Stimulated activated CD8-positive, alpha-beta memory T cell treated with anti-CD3 and anti-CD28 coated beads, Interleukin-15, amount 100 ng/mL, for 48 hours (primary cell): ENCODE results near the gene IPPK.
"Not testable (repeated sequence)": the region's sequence is repeated elsewhere in the genome, so short reads cannot be mapped to it uniquely, and the experiment has no call there.

Experiments used
- DNase-seq, 2 donors: peaks; one replicate each; pipeline ENCODE4 v3.0.0-alpha.2; 2020; ENCODE audit warnings: low read depth in 2 of 2

The IPPK gene

DNA sequence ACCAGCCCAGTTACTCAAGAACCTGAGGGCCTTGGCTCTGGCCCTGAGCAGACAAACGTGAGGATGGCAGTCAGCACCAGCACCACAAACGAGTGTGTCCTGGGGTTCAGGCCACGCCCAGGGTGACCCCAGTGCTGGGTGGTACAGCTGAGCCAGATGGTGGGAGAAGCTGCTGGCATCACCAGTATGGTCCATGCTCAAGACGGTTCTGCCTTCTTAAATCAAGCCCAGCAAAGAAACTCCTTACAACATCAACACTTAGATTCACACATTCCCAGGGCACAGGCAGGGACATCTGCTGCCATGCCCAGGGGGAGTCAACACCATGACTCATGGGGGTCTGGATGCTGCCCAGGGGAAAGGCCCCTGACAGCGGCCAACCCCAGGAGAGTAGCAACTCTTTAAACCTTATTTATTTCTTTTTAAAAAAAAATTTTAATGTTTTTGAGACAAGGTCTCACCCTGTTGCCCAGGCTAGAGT lies 31.3 kb downstream of the IPPK start:
- DNase-seq, result no peak

DNA sequence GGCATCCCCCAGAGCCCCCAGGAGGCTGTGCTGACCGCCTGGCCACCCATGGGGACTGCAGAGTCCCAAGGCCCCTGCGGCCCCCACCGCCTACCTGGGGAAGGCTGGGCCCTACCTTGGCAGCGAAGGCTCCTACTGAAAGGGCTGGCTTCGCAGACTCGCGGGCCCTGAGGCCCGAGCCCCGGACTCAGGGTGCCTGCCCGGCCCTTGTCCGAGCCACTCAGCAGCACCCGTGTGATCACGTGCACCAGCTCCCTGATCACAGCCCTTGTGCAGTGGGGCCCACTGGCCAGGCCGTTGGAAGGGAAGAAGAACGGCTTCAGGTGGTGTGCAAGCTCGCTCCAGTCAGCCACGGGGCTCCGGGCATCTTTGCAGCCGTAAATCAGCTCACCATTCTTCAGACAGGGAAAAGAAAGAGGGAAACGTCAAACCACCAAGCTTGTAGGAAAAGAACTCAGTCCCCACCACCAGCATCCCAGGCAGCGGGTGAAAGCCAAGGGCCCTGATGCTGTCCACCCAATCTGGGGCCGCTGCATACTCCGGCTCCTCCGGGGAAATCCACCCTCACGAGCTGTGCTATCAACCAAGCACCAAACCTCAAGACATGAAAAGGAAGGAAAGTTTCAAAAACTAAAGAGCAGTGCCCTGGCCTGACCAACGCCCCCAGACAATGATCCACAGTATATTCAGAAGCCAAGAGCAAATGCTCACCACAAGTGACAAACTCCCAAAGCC lies 31.9 kb downstream of the IPPK start:
- DNase-seq, result no peak

DNA sequence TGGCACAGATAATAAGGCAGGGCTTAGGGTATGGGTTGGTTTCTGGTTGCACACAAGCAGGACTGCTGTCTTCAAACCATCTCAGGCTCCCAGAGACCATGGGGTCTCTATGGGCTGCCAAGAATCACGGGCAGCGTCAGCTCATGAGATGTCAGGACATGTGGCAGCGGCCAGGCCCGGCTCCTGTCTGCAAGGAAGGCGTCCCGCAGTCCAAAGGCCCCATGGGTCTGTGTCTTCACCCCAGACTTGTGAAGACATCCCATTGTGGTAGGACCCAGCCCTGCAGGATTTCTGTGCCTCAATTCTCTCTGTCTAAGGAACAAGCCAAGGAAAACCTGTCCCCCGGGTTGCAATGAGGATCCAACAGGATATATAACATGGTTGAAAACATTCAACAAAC lies 32.6 kb downstream of the IPPK start:
- DNase-seq, result no peak

DNA sequence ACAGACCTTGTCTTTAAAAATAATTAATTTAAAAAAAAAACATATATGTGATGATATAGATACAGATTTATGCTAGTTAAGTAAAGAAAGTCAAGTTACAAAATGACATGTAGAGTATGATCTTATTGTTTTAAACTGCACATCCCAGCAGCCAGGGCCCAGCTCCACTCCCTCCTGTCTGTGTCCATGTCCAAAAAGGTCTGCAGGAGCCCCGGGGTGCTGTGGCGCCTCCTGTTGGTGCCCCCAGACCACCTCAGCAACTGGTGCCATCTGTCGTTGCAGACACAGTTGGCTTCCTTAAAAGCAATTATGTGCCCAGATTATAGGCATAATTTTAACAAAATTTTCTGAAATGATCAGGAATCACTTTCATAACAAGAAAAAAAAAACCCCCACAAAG lies 33.3 kb downstream of the IPPK start:
- DNase-seq, result no peak

DNA sequence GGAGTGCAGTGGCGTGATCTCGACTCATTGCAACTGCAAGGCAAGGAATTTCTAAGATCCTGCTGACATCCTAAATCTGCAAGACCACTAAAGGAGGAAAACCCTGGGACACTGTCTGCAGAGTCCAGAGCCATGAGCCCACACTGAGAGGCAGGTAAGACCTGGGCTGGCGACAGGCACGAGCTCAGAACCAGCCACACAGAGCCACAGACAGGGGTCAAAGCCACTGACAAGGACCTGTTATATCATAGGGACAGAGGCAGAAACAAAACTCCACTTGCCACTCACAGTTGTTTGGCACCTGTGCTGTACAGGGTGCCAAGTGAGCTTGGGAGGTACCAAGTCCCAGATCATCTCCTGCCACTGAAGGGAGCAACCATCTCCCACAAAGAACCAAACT lies 34.2 kb downstream of the IPPK start:
- DNase-seq, result no peak

DNA sequence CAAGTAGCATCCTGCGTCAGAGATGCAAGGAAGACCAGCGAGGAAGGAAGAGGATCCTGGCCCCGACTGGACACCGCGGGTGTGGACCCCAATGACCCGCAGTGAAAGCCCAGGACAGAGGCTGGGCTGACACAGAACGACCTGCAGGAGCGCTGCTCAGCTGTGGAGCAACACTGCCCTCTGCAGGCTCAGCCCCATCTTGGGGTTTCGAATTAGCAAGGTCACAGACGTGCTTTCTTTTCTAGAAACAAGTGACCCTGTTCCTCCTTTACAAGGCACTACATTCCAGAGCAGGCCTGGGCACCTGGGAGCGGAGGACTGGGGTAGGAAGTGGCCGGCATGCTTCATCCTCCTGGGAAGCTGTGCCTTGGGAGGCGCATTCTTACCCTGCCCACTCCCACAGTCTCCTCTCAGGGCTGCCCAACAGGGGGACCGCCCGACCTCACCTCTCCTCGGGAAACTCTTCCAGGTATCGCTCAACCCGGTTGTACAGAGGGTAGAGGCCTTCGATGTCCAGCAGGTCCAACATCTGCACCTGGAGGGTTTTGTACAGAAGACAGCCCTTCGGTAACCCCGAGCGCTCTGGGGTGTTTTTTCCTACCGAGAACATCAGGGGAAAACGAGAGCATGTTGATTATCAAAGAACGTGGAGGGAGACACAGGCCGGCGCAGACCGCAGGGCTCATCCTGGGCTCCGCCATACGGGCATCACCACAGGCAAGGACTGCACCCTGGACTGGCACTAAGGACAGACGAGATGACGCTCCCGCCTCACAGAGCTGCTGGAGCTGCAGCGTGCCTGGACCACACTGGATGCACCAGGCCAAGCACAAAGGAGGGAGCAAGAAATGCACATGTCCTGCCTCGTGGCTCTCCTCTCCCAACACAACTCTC lies 35.0 kb downstream of the IPPK start:
- DNase-seq, result peak; percentile 37 to 45

DNA sequence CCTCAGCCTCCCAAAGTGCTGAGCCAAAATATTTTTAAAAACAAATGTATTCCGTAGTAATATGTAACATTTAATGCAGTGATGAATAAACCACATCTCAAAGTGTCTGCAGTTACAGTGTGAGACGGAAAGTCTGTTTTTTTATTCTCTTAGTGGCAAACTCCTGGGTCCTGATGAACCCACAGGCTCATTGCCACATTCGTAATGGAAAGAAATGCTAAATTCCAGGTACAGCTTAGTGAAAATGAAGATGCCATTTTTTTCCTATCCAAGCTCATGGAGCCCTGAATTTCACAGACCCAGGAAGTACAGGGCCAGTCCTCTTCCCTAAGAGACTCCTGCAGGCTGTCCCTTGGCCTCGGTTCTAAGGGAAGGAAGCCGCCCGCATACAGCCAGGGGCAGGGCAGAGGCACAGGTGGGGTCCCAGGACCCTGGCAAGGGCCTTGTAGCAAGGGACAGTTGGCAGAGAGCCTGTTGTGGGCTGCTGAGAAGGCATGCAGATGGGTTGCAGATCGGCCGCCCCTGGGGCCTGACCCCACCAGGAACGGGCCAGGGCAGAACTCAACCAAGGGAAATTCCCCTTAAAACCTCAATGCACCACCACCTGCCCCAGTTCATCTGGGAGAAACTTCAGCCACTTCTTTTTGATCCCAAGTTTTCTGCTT lies 36.2 kb downstream of the IPPK start:
- DNase-seq, result no peak

DNA sequence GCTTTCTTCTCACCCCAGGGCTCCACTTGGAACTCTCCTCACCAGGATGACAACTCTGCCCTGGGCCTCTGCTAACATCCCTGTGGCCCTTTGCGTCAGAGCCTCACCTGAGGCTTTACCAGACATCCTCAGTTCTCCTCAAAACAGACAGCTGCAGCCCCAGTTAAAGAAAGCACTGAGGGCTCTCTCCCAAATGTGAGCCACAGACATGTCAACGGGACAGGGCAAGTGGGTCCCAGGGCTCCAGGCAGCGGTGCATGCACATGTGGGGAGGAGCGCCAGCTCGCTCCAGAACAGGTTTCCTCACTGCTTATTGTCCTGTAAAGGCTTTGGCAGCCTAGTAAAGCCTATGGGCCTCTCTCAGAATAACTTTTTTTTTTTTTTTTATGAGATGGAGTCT lies 37.3 kb downstream of the IPPK start:
- DNase-seq, result no peak

DNA sequence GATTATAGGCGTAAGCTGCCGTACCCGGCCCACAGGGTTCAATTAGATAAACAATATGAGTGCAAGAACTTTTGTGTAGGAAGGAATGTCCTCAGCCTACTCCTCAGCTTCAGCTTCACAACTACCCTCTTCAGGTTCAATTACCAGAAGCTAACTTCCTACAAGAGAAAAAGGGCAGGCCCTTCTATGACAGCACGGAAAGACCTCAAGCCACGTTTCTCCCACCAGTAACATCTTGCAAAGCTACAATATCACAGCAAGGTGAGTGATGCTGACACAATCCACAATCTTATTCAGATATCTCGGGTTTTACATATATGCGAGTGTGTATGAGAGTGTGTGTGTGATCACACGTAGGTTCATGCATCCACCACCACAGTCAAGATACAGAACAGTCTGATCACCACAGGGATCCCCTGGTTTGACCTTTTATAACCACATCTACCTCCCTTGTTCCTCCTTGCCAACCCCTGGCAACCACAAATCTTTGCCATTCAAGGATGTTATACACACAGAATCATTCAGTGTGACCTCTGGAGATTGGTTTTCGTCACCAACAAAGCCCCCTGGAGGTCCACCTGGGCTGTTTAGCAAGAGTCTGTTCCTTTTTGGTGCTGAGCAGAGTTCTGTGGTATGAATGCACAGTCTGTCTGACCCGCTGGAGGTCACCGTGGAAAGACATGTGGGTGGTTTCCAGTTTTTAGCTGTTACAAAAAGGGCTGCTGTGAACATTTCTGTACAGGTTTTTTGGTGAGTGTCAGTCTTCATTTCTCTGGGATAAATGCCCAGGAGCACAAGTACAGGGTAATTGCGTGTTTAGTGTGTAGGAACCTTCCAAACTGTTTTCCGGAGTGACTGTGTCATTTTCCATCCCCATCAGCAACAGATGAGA lies 38.2 kb downstream of the IPPK start:
- DNase-seq, result peak; percentile 16 to 32

DNA sequence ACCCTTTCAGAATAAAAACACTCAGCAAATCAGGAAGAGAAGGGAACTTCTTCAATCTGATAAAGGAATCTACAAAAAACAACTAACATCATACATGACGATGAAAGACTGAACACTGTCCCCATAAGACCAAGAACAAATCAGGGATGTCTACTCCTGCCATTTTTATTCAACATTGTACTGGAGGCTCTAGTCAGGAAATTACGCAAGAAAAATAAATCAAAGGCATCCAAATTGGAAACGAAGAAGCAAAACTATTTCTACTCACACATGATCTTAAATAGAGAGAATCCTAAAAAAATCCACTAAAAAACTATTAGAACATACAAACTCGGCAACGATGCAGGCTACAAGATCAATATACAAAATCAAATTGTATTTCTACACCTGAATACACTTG lies 42.3 kb downstream of the IPPK start:
- no peak for DNase-seq

DNA sequence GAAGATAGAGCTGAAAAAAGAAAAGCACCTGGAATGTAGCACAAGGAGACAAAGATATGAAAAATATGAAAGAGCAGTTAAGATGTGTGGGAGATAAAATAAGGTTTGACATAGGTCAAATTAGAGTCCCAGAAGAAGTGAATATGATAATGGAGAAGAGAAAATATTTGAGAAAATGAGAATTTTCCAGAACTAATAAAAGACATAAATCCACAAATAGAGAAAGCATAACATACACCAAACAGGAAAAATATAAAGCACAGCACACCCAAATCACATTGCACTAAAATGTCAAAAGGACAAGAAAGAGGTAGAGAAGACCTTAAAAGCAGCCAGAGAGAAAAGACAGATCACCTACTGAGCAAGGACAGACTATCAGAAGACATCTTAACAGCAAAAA lies 43.4 kb downstream of the IPPK start:
- no peak for DNase-seq

DNA sequence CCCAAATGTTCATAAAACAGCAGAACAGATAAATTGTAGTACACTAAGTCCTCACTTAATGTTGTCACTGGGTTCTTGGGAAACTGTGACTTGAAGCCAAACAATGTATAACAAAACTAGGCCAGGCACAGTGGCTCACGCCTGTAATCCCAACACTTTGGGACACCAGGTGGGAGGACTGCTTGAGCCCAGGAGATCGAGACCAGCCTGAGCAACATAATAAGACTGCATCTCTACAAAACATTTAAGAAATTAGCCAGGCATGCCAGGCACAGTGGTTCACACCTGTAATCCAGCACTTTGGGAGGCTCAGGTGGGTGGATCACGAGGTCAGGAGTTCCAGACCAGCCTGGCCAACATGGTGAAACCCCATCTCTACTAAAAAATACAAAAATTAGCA lies 46.0 kb downstream of the IPPK start:
- not testable (repeated sequence) for DNase-seq

DNA sequence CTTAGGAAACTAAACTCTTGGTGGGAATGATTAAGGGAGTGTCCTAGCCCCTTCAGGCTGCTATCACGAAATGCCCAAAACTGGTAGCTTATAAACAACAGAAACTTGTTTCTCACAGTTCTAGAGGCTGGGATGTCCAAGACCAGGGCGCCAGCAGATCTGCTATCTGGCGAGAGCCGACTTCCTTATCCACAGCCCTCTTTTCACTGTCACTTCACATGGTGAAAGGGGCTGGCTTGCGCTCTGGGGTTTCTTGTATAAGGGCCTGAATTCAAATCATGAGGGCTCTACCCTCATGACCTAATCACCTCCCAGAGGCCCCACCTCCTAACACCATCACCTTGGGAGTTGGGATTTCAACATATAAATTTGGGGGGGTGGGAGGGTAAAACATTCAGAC lies 49.1 kb downstream of the IPPK start:
- no peak for DNase-seq

DNA sequence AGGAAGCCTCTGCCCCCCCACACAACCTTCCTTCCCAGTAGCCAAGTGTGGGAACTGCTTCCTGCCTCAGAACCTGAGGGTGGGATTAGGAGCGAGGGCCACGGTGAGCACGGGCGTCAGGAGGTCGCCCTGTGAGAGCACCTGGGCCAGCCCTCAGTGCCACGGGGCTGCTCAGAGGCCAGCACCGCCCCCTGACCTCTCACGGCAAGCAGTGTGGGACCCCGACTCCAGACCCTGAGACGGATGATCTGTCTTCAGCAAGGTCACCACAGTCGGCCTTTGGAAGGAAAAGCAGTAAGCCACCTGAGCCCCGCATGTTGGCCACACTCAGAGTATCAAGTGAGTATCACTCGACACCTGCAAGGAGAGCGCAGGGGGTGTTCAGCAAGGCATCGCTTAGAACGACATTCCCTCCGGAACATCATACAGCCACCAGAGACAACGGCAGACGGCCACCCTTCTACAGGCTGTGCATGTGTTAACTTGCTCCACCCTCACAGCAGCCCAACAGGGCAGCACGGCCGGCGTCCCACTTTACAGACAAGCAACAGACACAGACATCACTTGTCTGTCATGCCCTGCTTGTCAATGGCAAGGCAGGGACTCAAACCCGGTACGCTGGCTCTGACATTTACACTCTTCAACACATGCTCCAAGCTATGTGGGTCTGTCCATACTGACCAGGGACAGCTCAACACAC lies 50.2 kb downstream of the IPPK start:
- DNase-seq, result no peak

DNA sequence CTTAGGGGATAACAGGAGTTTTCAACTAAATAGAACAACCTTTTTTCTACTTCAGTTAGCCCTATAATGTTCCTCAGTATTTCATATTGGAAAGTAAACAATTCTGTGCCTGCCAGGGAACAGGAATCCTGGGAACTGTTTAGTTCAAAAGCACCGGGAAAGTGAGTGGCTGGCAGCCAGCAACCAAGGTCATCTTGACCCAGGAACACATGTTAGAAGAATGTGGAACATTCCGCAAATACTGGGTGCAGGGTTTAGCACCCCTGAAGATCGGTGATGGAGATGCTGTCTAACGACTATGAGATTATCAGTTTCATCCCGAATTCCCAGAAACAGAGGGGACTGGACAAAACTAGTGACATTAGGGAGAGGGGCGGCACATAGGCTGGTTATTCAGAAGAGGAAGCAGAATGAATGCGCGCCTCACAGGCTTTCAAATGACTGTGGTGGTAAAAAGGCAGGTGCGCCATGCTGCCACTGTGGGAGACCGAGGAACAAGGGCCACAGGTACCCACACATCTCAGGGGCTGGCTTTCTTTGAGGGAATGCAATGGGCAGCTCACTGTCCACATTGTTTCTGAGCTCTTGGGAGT lies 51.2 kb downstream of the IPPK start:
- no peak for DNase-seq

DNA sequence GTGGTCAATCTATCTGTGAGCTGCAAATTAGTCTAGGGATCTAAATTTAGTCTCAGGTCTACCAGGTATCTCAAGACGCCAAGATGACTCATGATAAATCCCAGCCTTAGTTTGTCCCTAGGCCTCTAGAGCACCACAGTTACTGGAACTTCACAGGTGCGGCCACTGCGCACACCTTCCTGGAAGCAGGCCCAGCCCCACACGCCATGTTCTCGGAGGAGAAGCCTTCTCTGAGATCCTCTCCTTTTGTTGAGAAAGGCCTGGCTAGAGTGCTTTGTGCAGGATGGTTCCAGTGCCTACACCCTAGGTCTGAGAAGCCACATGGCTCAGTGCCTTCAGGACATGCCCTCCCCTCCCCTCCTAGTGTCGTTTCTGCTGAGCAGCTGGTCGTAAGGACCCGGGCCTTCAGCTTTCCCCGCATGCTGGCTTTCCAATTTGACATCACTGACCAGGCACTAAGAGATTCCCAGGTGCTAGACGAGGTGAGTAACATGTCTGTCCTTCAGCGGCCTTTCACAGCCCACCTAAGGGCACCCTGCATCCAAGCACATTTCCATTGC lies 51.9 kb downstream of the IPPK start:
- DNase-seq, result no peak

DNA sequence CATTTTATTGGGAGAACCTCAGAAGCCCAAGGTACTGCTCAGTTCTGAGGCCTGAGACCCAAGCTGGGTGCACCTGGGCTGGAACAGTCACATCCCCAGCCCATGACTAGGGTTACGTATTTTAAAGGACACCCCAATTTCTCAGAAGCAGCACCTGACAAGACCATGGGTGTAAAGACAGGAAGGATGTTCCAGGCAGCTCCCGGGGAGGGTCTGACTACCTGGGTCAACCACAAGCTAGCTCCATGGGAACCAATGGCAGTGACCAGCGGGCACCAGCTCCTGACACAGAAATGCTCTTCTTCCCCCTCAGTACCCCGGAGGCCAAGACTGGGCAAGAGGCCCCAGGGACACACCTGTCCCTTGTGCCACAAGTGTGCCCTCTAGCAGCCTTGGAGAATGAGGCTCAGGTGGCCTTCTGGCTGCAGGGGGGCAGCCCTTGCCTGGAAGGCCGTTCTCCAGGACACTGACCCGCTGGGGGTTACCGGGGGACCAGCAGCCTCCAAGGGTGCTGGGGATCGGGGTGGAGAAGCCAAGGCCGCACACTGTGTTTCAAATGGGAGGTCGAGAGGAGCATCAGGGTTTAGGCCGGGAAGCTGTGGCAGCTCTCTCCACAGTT lies 52.6 kb downstream of the IPPK start:
- DNase-seq, result no peak

DNA sequence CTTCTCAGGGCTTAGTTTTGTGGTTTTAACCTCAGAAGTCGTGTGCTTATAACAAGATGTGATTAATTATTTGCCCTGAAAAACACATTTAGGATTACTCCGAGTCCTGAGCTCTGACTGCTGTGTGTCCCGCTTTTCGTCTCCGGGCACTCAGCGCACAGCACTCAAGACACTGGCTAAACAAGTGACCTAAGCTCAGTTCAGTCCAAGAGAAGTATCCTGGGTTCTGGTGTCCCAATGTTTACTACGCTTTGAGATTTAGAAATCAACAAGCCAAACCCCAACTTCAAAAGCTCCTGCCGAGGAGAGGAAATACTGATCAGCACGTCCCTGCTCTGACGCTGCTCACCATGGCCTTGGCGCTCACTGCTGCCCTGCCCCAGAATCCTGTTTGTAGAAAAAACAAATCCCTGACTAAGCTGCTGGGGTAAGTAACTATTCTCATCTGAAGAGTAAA lies 53.2 kb downstream of the IPPK start:
- no peak for DNase-seq

DNA sequence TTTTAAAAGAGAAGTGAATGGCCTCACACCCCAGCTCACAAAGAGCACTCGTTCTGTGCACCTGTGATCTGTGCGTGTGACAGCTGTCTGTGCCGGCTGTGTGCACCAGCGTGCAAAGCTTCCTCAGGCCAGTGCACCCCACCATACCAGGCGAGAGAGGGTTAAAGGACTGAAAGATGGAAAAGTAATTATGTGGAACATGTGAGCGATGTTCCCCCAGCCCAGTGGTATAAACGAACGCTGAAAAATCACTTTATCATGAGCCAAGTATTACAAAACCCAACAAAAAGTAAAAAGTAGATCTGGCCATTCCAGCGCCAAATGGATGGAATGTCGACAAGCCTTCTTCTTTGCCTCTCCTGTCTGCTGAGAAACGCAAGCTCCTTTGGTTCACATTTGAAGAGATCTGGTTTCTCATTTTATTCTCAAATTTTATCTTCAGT lies 53.7 kb downstream of the IPPK start:
- no peak for DNase-seq

DNA sequence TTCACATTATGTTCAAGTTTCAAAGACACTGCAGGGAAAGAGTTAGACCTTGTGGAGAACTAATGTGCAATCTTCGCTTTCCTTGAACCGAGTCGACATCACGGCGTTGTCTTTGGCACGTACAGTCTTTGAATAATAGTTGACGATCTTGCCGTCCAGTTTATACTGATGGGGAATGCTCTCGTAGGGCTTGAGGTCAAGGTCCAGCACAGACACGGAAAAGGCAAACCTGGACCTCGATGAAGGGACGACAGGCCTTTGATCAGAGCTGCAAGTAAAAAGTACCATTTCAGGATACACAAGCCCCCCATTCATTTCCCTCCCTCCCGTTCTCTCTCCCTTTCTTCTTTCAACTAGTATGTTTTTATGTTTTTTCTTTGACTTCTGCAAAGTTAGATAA lies 54.1 kb downstream of the IPPK start:
- DNase-seq, result no peak
